Kidney (tissue), 14 donors: Measurements from ENCODE around the gene ACSBG1. TPM values are rescaled to one million over a fixed set of nuclear protein-coding genes. Genes with fewer than 3 reads are reported as not detected.

Experiments
- DNase-seq, 5 donors: peaks; one replicate each; pipeline ENCODE4 v3.0.0-alpha.2; 2013 to 2020
- FAIRE-seq: peaks from 2 replicates; lab custom pipeline; 2012; peaks lifted over from hg19 to GRCh38; lab: Jason Lieb, UNC
- H3K27ac ChIP-seq, 2 donors: one replicate each; pipeline ENCODE4 v1.7.0; 2013; ENCODE audit warnings: low read depth in 2 of 2, low read length in 2 of 2, inconsistent platforms in 1 of 2
- H3K27me3 ChIP-seq: one replicate; pipeline ENCODE4 v1.7.1; 2013; ENCODE audit warnings: low read length, inconsistent platforms; ENCODE audit not compliant: control insufficient read depth, insufficient read depth
- H3K36me3 ChIP-seq, 3 donors: one replicate each; pipeline versions ENCODE4 v1.7.0 to v1.7.1; 2013; ENCODE audit warnings: low read length in 3 of 3, control low read depth in 1 of 3, inconsistent platforms in 1 of 3; ENCODE audit not compliant: insufficient read depth in 3 of 3, control insufficient read depth in 2 of 3
- H3K4me1 ChIP-seq, 3 donors: one replicate each; pipeline versions ENCODE4 v1.7.0 to v1.7.1; 2013; ENCODE audit warnings: low read length in 3 of 3, inconsistent platforms in 1 of 3, low read depth in 1 of 3; ENCODE audit not compliant: control insufficient read depth in 2 of 3, insufficient read depth in 2 of 3
- H3K4me3 ChIP-seq, 3 donors: one replicate each; pipeline versions ENCODE4 v1.7.0 to v1.8.1; 2013; ENCODE audit warnings: low read length in 3 of 3, control low read depth in 1 of 3, inconsistent platforms in 1 of 3
- H3K9ac ChIP-seq, 3 donors: one replicate each; pipeline versions ENCODE4 v1.7.0 to v1.7.1; 2013; ENCODE audit warnings: low read length in 3 of 3, control low read depth in 1 of 3, inconsistent platforms in 1 of 3
- H3K9me3 ChIP-seq, 3 donors: one replicate each; pipeline versions ENCODE4 v1.7.0 to v1.7.1; 2013; ENCODE audit warnings: low read length in 3 of 3, control low read depth in 1 of 3, inconsistent platforms in 1 of 3; ENCODE audit not compliant: control insufficient read depth in 2 of 3, insufficient read depth in 1 of 3
- CTCF ChIP-seq: IDR thresholded peaks from 3 replicates; pipeline ENCODE4 v1.5.1; 2012; ENCODE audit warnings: mild to moderate bottlenecking, moderate library complexity, borderline replicate concordance; ENCODE audit not compliant: insufficient read depth; ENCODE audit errors: extremely low read depth
- intact Hi-C: fragments of 100-400 bp; cut with DNase I; formaldehyde crosslinking; loops from one replicate; pipeline ENCODE4 v1.11.1; 2022
- polyA plus RNA-seq: library from polyadenylated mRNA; stranded (reverse); fragments of 350-450 nt; fragmentation: Illumina TruSeq; extraction: RNeasy Lipid Tissue Mini Kit (QIAGEN cat#74804); gene quantifications from one replicate; pipeline ENCODE4 v1.2.3, GENCODE V29; 2014; ENCODE audit warnings: low read depth, low replicate concordance; ENCODE audit not compliant: insufficient read depth
- total RNA-seq: library from RNA; stranded (reverse); fragmentation: NEBNext Ultra II Directional; extraction: Animal tissue kit (Norgen Biotek cat#: 25700); gene quantifications from one replicate; pipeline ENCODE4 v1.2.1, GENCODE V29; 2021
- donor health status: control.
- donor health status: control.
- donor health status: control.
- donor health status: control.
- donor health status: control.
- donor health status: DM: yes; HTN: yes; CAD: no.
- donor health status: Normal renal cell carcinoma (clear cell type).

Gene ACSBG1
- total and polyA plus RNA-seq, 2 donors from 2014 or later: 0.13 to 0.86 TPM

- Histone ChIP-seq H3K4me1 (no peaks in the 10 kb centered on the region), H3K4me3 (no peak overlapping the region), H3K36me3 (no peaks in the 10 kb centered on the region), H3K9ac (no peak overlapping the region), H3K27ac (no peak overlapping the region), H3K27me3 (no peaks in the 10 kb centered on the region), H3K9me3 (no peaks in the 10 kb centered on the region)
- no peak for TF ChIP-seq CTCF
- no peak for DNase-seq
- intact Hi-C loops: no loop called here
- no peak for FAIRE-seq
Measured at GRCh38 chr15:78182336-78182700, 52.0 kb downstream of the ACSBG1 start.

DNA sequence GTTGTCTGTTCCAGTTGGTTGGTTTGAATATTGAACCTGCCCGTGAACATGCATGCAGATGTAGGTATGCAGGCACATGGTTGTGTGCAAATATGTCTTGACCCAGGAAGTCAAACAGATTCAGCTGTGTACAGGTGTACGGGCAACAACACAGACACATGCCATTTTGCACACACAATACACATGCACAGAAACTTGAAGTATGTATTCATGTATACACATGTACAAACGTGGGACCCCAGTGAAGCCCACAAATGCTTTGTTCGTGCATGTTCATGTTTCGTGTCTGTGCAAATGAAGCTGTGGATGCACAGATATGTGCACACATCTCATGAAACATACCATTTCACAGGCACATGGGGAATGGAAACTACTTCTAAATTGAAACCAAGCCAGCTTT is 54.5 kb downstream of the ACSBG1 start:
- Histone ChIP-seq H3K27ac (no peak overlapping the region), H3K9me3 (no peaks in the 10 kb centered on the region), H3K4me3 (no peak overlapping the region), H3K36me3 (no peaks in the 10 kb centered on the region), H3K27me3 (no peaks in the 10 kb centered on the region), H3K4me1 (no peaks in the 10 kb centered on the region), H3K9ac (no peak overlapping the region)
- DNase-seq (peak in 1 of 5 donors; percentile 12), FAIRE-seq (no peak)
- intact Hi-C loops: loop anchor here (10.0 kb wide), 1 partner anchor 65 kb away; no protein-coding TSS in a partner anchor
- TF ChIP-seq CTCF: no peak

DNA sequence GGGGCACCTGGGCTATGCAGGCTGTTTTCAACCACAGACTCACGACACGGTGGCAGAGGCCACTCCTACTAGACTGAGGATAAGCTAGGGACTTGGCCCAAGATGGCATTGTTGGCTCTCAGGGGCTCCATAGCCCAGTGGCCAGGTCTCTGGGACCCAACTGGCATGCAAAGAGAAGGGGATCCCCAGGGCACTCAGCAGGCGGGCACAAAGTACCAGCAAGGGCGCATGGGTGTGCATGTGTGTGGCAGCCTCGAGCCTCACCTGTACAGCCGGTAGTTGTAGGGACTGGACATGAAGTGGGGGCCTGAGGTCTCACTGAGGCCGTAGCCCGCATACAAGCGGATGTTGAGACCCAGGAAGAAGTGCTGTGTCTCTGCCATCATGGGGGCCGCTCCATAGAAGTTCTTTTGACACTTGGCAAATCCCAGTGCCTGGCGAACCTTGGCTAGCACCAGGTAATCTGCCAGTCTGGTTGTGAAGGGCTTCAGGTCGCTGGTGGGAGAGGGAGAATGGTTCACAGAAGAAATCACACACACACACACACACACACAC is 55.0 kb downstream of the ACSBG1 start:
- H3K4me3 ChIP-seq: no peak overlapping the region
- no peaks in the 10 kb centered on the region for H3K27me3 ChIP-seq
- no peak for DNase-seq
- intact Hi-C loops: loop anchor here (10.0 kb wide), 1 partner anchor 65 kb away; no protein-coding TSS in a partner anchor
- H3K36me3 ChIP-seq: no peaks in the 10 kb centered on the region
- no peak for TF ChIP-seq CTCF
- no peak overlapping the region for H3K27ac ChIP-seq
- H3K4me1 ChIP-seq: no peaks in the 10 kb centered on the region
- no peaks in the 10 kb centered on the region for H3K9me3 ChIP-seq
- no peak overlapping the region for H3K9ac ChIP-seq
- FAIRE-seq: no peak

- Histone ChIP-seq H3K9me3 (no peaks in the 10 kb centered on the region), H3K4me3 (no peak overlapping the region), H3K4me1 (no peaks in the 10 kb centered on the region), H3K9ac (no peak overlapping the region), H3K36me3 (peaks cover 0 to 2% (median 0%) of the 10 kb centered on the region in 3 donors), H3K27ac (no peak overlapping the region), H3K27me3 (no peaks in the 10 kb centered on the region)
- FAIRE-seq (no peak), DNase-seq (no peak)
- TF ChIP-seq CTCF: no peak
- intact Hi-C loops: loop anchor here (10.0 kb wide), 1 partner anchor 67 kb away; no protein-coding TSS in a partner anchor
Measured at GRCh38 chr15:78178064-78178463, 56.3 kb downstream of the ACSBG1 start.
